ENCODE results near the gene PDE4A. TPM values are rescaled to one million over a fixed set of nuclear protein-coding genes. Genes with fewer than 3 reads are reported as not detected.

PDE4A gene
- total and polyA plus RNA-seq, 10 of the 15 experiments (the other 5 are each of a cell fraction or from before 2014, with no cell fraction given) = 0.24 to 13.3 (median 4.9) TPM

- ChIA-PET POLR2A (interaction anchor here (0.7 kb wide), 2 partner anchors 32 to 225 kb away, joined by 4 read pairs; no protein-coding TSS in a partner anchor), RAD21 (ENCODE audit: unreplicated experiment) (no interaction called here), SMC1A (ENCODE audit: uncharacterized antibody, unreplicated experiment) (interaction anchor here (0.9 to 1.9 kb wide), 2 partner anchors 27 to 59 kb away, joined by 3 to 5 read pairs; no protein-coding TSS in a partner anchor), CTCF (interaction anchor here (0.6 to 3.8 kb wide), 16 partner anchors 10 to 207 kb away, joined by 3 to 20 read pairs (median 3); partner anchors contain the start of genes DNM2 and QTRT1)
- Histone ChIP-seq H3K4me1 (ENCODE audit: control insufficient read depth, insufficient read depth, low read length) (peaks cover 8% of the 10 kb centered on the region), H3K9me3 (replicated peaks; ENCODE audit: control insufficient read depth, insufficient read depth, low read length) (no peaks in the 10 kb centered on the region), H3K36me3 (ENCODE audit: control insufficient read depth in 2 of 2, insufficient read depth in 2 of 2, low read length in 1 of 2) (no peaks in the 10 kb centered on the region), H3K79me2 (ENCODE audit: control insufficient read depth, insufficient read depth, low read length) (no peaks in the 10 kb centered on the region), H2AFZ (ENCODE audit: control insufficient read depth, low read depth, low read length) (no peak overlapping the region), H3K27me3 (replicated peaks in 1 of 2; ENCODE audit: control insufficient read depth in 2 of 2, insufficient read depth in 2 of 2, low read length in 1 of 2) (peaks cover 9 to 14% of the 10 kb centered on the region in 2 experiments), H4K20me1 (ENCODE audit: control insufficient read depth, insufficient read depth) (no peaks in the 10 kb centered on the region), H3K9ac (ENCODE audit: control insufficient read depth, insufficient read depth, low read length) (no peak overlapping the region), H3K27ac (ENCODE audit: control insufficient read depth, insufficient read depth) (no peak overlapping the region), H3K4me2 (ENCODE audit: control insufficient read depth, insufficient read depth) (no peak overlapping the region), H3K4me3 (no peak overlapping the region)
- no TSS peak for BruUV-seq (replicated peaks)
- intact Hi-C loops (cut with micrococcal nuclease; ENCODE audit: unreplicated experiment) = no loop called here
- TF ChIP-seq FOXK2 (IDR thresholded peaks at IDR 0.05) (no peak), RB1 (IDR thresholded peaks at IDR 0.05; ENCODE audit: borderline replicate concordance) (no peak), CTCF (IDR thresholded peaks at IDR 0.05 in 2 of 3, conservative IDR thresholded peaks at IDR 0.05 in 1 of 3; ENCODE audit: control insufficient read depth in 2 of 3, extremely low read depth in 1 of 3, insufficient read depth in 1 of 3, low read depth in 3 of 3, low read length in 3 of 3) (peak; percentile 55 to 91 (median 88)), SMC3 (IDR thresholded peaks at IDR 0.05; ENCODE audit: borderline replicate concordance, low read length) (peak; percentile 49), ZNF687 (IDR thresholded peaks at IDR 0.05) (no peak), ASH2L (IDR thresholded peaks at IDR 0.05; ENCODE audit: borderline replicate concordance, low read depth) (no peak), SP1 (IDR thresholded peaks at IDR 0.05; ENCODE audit: low read depth, low read length) (no peak), DPF2 (IDR thresholded peaks at IDR 0.05) (0 out of 2 replicates have a peak, but pooled peaks have one; percentile 24), ZBTB33 (IDR thresholded peaks at IDR 0.05) (no peak), NR2F1 (conservative IDR thresholded peaks at IDR 0.05) (0 out of 2 replicates have a peak, but pooled peaks have one; percentile 22), ZSCAN29 (IDR thresholded peaks at IDR 0.05) (0 out of 2 replicates have a peak, but pooled peaks have one; percentile 31)
- ATAC-seq (peak; percentile 39), DNase-seq (ENCODE audit: low read depth, low spot score) (no peak), FAIRE-seq (no peak)
- 6% methylated on average over 14 of the region's 15 CpGs for whole genome bisulfite sequencing (ENCODE audit: insufficient coverage, insufficient replicate concordance, low lambda C conversion rate, missing lambda C conversion rate)
- in situ Hi-C loops (cut with MboI) = no loop called here
Observed at GRCh38 chr19:10510301-10510802, 90.0 kb downstream of the PDE4A start.

Measured in GM12878 (cell line).